OCI-LY7 (cell line): ENCODE results near the gene THSD7A. TPM values are rescaled to one million over a fixed set of nuclear protein-coding genes. Genes with fewer than 3 reads are reported as not detected.

Experiments used
- BruUV-seq: library from RNA; stranded (reverse); fragments of 400-500 nt; replicated peaks from 2 replicates; lab custom pipeline; 2021; lab: Mats Ljungman, UMichigan
- CTCF ChIA-PET: fragments of 300-600 bp; sonication (Branson Sonifier 250); formaldehyde crosslinking; loops from one replicate; lab custom pipeline; 2022; ENCODE audit warnings: antibody characterized with exemption; ENCODE audit not compliant: unreplicated experiment; lab: Charles Lee
- POLR2A ChIA-PET: fragments of 300-600 bp; sonication (Branson Sonifier 250); formaldehyde crosslinking; loops from one replicate; lab custom pipeline; 2022; ENCODE audit warnings: antibody characterized with exemption; lab: Charles Lee
- DNase-seq: peaks from one replicate; pipeline ENCODE4 v3.0.0-alpha.2; 2015; ENCODE audit warnings: low spot score
- H2AFZ ChIP-seq: fragments of 200-600 bp; sonication (generic), shearing (Covaris generic); 2 replicates; pipeline ENCODE4 v1.6.1; 2014; ENCODE audit warnings: mild to moderate bottlenecking, antibody characterized with exemption, low read length, moderate library complexity
- H3K27ac ChIP-seq: fragments of 200-600 bp; sonication (generic); 2 replicates; pipeline ENCODE4 v1.5.1; 2014; ENCODE audit warnings: mixed run types, low read depth, mild to moderate bottlenecking, moderate library complexity, low read length, inconsistent platforms; ENCODE audit not compliant: poor library complexity, severe bottlenecking
- H3K36me3 ChIP-seq: fragments of 200-600 bp; sonication (generic); 2 replicates; pipeline ENCODE4 v1.6.1; 2014; ENCODE audit warnings: mild to moderate bottlenecking, antibody characterized with exemption, low read length, moderate library complexity, mixed read lengths; ENCODE audit not compliant: insufficient read depth
- H3K4me1 ChIP-seq: fragments of 200-600 bp; sonication (generic); 2 replicates; pipeline ENCODE4 v1.5.1; 2014; ENCODE audit warnings: mild to moderate bottlenecking, low read length; ENCODE audit not compliant: insufficient read depth, poor library complexity, severe bottlenecking
- H3K4me2 ChIP-seq: fragments of 200-600 bp; sonication (generic); 2 replicates; pipeline ENCODE4 v1.6.1; 2014; ENCODE audit warnings: mild to moderate bottlenecking, low read length
- H3K4me3 ChIP-seq: fragments of 200-600 bp; sonication (generic); 2 replicates; pipeline ENCODE4 v1.5.1; 2014; ENCODE audit warnings: mild to moderate bottlenecking, low read depth, low read length; ENCODE audit not compliant: poor library complexity, severe bottlenecking
- H3K79me2 ChIP-seq: fragments of 200-600 bp; sonication (generic); 2 replicates; pipeline ENCODE4 v1.6.1; 2016; ENCODE audit warnings: low read depth, mild to moderate bottlenecking, low read length, moderate library complexity, mixed read lengths; ENCODE audit not compliant: insufficient read depth
- H3K9me2 ChIP-seq: fragments of 200-600 bp; sonication (generic); 2 replicates; pipeline ENCODE4 v1.6.1; 2016; ENCODE audit warnings: mild to moderate bottlenecking, low read length, mixed read lengths; ENCODE audit not compliant: insufficient read depth
- H3K9me3 ChIP-seq: fragments of 200-600 bp; sonication (generic); 2 replicates; pipeline ENCODE4 v1.6.1; 2014; ENCODE audit warnings: mild to moderate bottlenecking, mixed run types, low read length, mixed read lengths
- H4K20me1 ChIP-seq: fragments of 200-600 bp; sonication (generic); 2 replicates; pipeline ENCODE4 v1.6.1; 2014; ENCODE audit warnings: mild to moderate bottlenecking, antibody characterized with exemption, low read length, moderate library complexity, mixed read lengths; ENCODE audit not compliant: insufficient read depth
- EZH2phosphoT487 ChIP-seq: fragments of 200-600 bp; sonication (generic); IDR thresholded peaks from 2 replicates; pipeline ENCODE4 v1.6.1; 2018; ENCODE audit warnings: low read depth, borderline replicate concordance, mild to moderate bottlenecking, mixed run types, antibody characterized with exemption, low read length, moderate library complexity, mixed read lengths
- intact Hi-C: fragments of 100-400 bp; cut with micrococcal nuclease; formaldehyde crosslinking; loops from one replicate; pipeline ENCODE4 v1.10.0; 2022; ENCODE audit not compliant: unreplicated experiment
- total RNA-seq, 2 experiments: library from RNA; depleted of rRNA in 1 of 2; stranded (reverse); fragments of >200 nt in 1 of 2; shearing (Covaris generic) in 1 of 2; gene quantifications; 2 replicates each; pipeline ENCODE4 v1.2.3, GENCODE V29; 2014 to 2022
- TF ChIP-seq, protein P1 (sequence below): fragments of 200-600 bp; sonication (generic); conservative IDR thresholded peaks from 2 replicates; pipeline ENCODE4 v1.5.1; 2014; ENCODE audit warnings: mild to moderate bottlenecking, antibody characterized with exemption, low read length, moderate library complexity, mixed read lengths

Gene THSD7A
- total RNA-seq, 2 experiments from 2014 or later, result 0.13 TPM; not detected in 1

DNA sequence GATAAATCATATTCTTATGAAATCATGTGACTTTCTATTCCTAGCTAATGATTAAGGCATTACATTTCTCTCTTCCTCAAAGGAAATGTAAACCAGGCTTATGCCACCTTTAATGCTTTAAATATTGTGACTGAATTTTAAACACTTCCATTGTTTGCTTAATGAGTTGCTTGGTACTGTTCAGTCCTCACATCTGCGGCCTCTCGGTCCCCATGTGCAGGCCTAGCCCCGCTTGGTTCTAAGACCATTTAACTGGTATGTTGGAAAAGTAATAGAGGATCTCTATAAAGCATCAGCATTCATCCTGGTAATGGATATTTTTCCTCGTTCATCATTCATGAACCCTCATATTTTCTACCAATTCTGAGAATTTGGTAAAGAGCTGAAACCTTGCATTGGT, 27.4 kb downstream of the THSD7A start:
- no peak overlapping the region for H3K4me3 ChIP-seq
- intact Hi-C loops, result loop anchor here (1.0 kb wide), 1 partner anchor 11 kb away; no protein-coding TSS in a partner anchor
- H3K9me3 ChIP-seq, result no peaks in the 10 kb centered on the region
- H4K20me1 ChIP-seq, result no peaks in the 10 kb centered on the region
- CTCF ChIA-PET, result no interaction called here
- POLR2A ChIA-PET, result no interaction called here
- DNase-seq, result no peak
- H3K27ac ChIP-seq, result no peak overlapping the region
- H3K4me1 ChIP-seq, result no peaks in the 10 kb centered on the region
- BruUV-seq, result no TSS peak
- H3K36me3 ChIP-seq, result no peaks in the 10 kb centered on the region
- no peak overlapping the region for H3K4me2 ChIP-seq
- H2AFZ ChIP-seq, result no peak overlapping the region
- no peaks in the 10 kb centered on the region for H3K79me2 ChIP-seq
- TF ChIP-seq, protein P1, sequence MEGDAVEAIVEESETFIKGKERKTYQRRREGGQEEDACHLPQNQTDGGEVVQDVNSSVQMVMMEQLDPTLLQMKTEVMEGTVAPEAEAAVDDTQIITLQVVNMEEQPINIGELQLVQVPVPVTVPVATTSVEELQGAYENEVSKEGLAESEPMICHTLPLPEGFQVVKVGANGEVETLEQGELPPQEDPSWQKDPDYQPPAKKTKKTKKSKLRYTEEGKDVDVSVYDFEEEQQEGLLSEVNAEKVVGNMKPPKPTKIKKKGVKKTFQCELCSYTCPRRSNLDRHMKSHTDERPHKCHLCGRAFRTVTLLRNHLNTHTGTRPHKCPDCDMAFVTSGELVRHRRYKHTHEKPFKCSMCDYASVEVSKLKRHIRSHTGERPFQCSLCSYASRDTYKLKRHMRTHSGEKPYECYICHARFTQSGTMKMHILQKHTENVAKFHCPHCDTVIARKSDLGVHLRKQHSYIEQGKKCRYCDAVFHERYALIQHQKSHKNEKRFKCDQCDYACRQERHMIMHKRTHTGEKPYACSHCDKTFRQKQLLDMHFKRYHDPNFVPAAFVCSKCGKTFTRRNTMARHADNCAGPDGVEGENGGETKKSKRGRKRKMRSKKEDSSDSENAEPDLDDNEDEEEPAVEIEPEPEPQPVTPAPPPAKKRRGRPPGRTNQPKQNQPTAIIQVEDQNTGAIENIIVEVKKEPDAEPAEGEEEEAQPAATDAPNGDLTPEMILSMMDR, result no peak
- TF ChIP-seq EZH2phosphoT487, result no peak
- H3K9me2 ChIP-seq, result no peaks in the 10 kb centered on the region

DNA sequence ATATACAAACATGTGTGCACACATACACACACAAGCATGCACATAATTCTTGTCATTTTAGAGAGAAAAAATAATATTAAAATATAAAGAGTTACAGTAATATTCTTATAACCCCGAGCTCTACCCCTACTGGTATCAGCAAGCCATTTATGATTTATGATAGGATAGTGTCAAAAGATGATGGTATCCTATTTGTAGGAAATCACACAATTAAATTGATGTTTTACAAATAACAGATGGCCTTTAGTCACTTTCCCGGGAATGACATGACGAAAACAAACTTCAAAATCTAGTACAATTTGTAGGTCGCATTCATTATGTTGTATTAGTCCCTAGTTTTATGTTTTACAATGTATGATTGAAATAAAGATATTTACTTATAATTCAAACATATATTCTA, 36.8 kb downstream of the THSD7A start:
- no peak overlapping the region for H3K27ac ChIP-seq
- ChIA-PET POLR2A (no interaction called here), CTCF (no interaction called here)
- H3K36me3 ChIP-seq, result no peaks in the 10 kb centered on the region
- H3K4me1 ChIP-seq, result no peaks in the 10 kb centered on the region
- no peak overlapping the region for H3K4me3 ChIP-seq
- no peak for DNase-seq
- H4K20me1 ChIP-seq, result no peaks in the 10 kb centered on the region
- H3K9me3 ChIP-seq, result no peaks in the 10 kb centered on the region
- no peaks in the 10 kb centered on the region for H3K79me2 ChIP-seq
- TF ChIP-seq, protein P1, result no peak
- TF ChIP-seq EZH2phosphoT487, result no peak
- intact Hi-C loops, result no loop called here
- BruUV-seq, result no TSS peak
- H3K9me2 ChIP-seq, result no peaks in the 10 kb centered on the region
- no peak overlapping the region for H2AFZ ChIP-seq
- H3K4me2 ChIP-seq, result no peak overlapping the region

- no peak overlapping the region for H3K4me2 ChIP-seq
- CTCF ChIA-PET, result no interaction called here
- no peak for TF ChIP-seq EZH2phosphoT487
- TF ChIP-seq, protein P1, result no peak
- no peaks in the 10 kb centered on the region for H3K9me2 ChIP-seq
- no peak overlapping the region for H3K4me3 ChIP-seq
- H3K79me2 ChIP-seq, result no peaks in the 10 kb centered on the region
- no peaks in the 10 kb centered on the region for H3K36me3 ChIP-seq
- intact Hi-C loops, result no loop called here
- POLR2A ChIA-PET, result interaction anchor here (0.5 to 0.7 kb wide), 2 partner anchors 164 to 205 kb away, joined by 3 read pairs; no protein-coding TSS in a partner anchor
- no TSS peak for BruUV-seq
- H3K9me3 ChIP-seq, result no peaks in the 10 kb centered on the region
- no peak overlapping the region for H3K27ac ChIP-seq
- H2AFZ ChIP-seq, result no peak overlapping the region
- no peak for DNase-seq
- H3K4me1 ChIP-seq, result no peaks in the 10 kb centered on the region
- no peaks in the 10 kb centered on the region for H4K20me1 ChIP-seq
These were observed 39.8 kb downstream of the THSD7A start for GRCh38 chr7:11792166-11792565.
